ENCODE results near the gene DNASE1L3.

- no peak for TF ChIP-seq CTCF (conservative IDR thresholded peaks at IDR 0.05; ENCODE audit: low read depth, low read length)
- peak; percentile 46; the same call in 1 of the 2 replicates for TF ChIP-seq EZH2phosphoT487 (IDR thresholded peaks at IDR 0.05; ENCODE audit: borderline replicate concordance, low read length)
- no peak for TF ChIP-seq EZH2 (IDR thresholded peaks at IDR 0.05; ENCODE audit: low read length, unreplicated experiment)
Measured at GRCh38 chr3:58188173-58188564, 22.6 kb downstream of the DNASE1L3 start.

All from PC-3 (cell line).